ENCODE data around the gene CCDC89. TPM values are rescaled to one million over a fixed set of nuclear protein-coding genes. Genes with fewer than 3 reads are reported as not detected.

The CCDC89 gene
- total and polyA plus RNA-seq, 8 donors, result 1.5 to 7.0 (median 5.8) TPM

DNA sequence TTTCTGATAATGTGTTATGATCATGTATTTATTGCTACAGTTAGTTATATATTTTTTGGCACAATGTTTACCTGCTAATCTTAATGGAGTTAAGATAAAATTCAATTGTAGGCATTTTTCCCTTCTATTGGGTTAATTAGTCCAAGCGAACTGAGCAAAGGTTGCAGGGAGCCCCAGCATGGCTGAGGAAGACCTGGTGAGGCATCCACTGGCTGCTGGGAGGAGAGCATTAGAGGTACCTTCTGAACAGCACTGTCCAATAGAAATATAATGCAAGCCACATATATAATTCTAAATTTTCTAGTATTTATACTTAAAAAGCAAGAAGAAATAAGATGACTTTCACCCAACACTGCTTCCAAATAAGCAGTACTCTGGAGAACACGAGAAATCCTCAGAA, 38.9 kb downstream of the CCDC89 start:
- H3K4me3 ChIP-seq, result peak overlapping the region; percentile 45 to 65
- intact Hi-C loops (cut with DNase I), result no loop called here
- peak overlapping the region; percentile 37 to 76 for H3K27ac ChIP-seq
- H3K4me1 ChIP-seq, result peaks cover 0 to 19% of the 10 kb centered on the region in 2 donors
- TF ChIP-seq, protein P1, sequence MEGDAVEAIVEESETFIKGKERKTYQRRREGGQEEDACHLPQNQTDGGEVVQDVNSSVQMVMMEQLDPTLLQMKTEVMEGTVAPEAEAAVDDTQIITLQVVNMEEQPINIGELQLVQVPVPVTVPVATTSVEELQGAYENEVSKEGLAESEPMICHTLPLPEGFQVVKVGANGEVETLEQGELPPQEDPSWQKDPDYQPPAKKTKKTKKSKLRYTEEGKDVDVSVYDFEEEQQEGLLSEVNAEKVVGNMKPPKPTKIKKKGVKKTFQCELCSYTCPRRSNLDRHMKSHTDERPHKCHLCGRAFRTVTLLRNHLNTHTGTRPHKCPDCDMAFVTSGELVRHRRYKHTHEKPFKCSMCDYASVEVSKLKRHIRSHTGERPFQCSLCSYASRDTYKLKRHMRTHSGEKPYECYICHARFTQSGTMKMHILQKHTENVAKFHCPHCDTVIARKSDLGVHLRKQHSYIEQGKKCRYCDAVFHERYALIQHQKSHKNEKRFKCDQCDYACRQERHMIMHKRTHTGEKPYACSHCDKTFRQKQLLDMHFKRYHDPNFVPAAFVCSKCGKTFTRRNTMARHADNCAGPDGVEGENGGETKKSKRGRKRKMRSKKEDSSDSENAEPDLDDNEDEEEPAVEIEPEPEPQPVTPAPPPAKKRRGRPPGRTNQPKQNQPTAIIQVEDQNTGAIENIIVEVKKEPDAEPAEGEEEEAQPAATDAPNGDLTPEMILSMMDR (IDR thresholded peaks at IDR 0.05), result no peak
- H3K27me3 ChIP-seq, result peaks cover 0 to 22% of the 10 kb centered on the region in 2 donors
- H3K9me3 ChIP-seq, result no peaks in the 10 kb centered on the region
- DNase-seq (no peak), ATAC-seq (peak; percentile 22)
- H3K36me3 ChIP-seq, result peaks cover 0 to 7% of the 10 kb centered on the region in 2 donors

DNA sequence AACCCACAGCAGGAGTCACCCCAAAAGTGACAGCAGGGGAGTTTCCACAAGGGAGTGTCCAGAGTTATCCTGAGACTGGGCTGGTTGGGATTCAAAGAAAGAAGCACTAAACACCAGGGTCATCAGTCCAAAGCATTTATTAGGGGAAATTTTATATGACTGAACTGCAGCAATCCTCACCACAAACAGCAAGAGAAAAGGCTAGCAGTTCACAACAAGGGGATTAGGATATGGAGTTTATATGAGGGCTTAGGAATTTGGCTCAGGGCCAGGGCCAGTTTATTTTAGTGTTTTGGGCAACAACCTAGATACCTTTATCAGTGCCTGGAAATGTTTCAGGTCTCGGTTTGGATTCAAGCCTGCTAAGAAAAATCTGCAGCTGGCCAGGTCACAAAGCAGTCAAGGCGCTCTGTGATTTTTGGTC, 42.8 kb downstream of the CCDC89 start:
- ATAC-seq, result no peak
- TF ChIP-seq, protein P1 (IDR thresholded peaks at IDR 0.05), result no peak
- Histone ChIP-seq H3K27ac (no peak overlapping the region), H3K4me3 (no peak overlapping the region), H3K36me3 (peaks cover 0 to 1% of the 10 kb centered on the region in 2 donors), H3K9me3 (no peaks in the 10 kb centered on the region), H3K4me1 (peaks cover 0 to 8% of the 10 kb centered on the region in 2 donors), H3K27me3 (peaks cover 0 to 22% of the 10 kb centered on the region in 2 donors)
- intact Hi-C loops (cut with DNase I), result no loop called here
- no peak for DNase-seq

DNA sequence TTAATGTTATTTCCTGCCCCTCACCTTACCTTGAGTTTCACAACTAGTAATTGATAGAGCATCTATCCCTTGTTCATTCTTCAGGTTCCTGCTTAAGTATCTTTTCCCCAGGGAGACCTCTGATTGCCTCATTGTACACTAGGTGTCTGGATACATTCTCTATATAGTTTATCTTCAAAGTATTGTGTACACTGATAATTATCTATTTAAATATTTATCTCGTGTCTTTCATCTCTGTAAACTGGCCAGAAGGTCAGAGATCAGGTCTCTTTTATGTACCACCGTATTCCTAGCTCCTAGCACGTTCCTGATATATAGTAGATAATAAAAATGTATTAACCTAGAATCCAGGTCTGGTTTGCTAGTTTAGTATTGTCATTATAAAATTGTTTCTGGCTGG, 51.2 kb downstream of the CCDC89 start:
- no peaks in the 10 kb centered on the region for H3K27me3 ChIP-seq
- intact Hi-C loops (cut with DNase I), result no loop called here
- H3K4me1 ChIP-seq, result peaks cover 2 to 14% of the 10 kb centered on the region in 2 donors
- TF ChIP-seq, protein P1 (IDR thresholded peaks at IDR 0.05), result no peak
- H3K9me3 ChIP-seq, result no peaks in the 10 kb centered on the region
- peaks cover 0 to 60% of the 10 kb centered on the region in 2 donors for H3K36me3 ChIP-seq
- DNase-seq (no peak), ATAC-seq (no peak)
- no peak overlapping the region for H3K27ac ChIP-seq
- H3K4me3 ChIP-seq, result no peak overlapping the region

Other genes starting within 250 kb of the CCDC89 start
- 10 to 100 TPM in 1 of 2 donors, 1 to 10 TPM in 1; 4.5 to 15.0 TPM for gene DLG2, start 58.9 kb downstream of the CCDC89 start, total RNA-seq
- gene DLG2, start 58.9 kb downstream of the CCDC89 start, polyA plus RNA-seq (ENCODE audit: insufficient read length in 6 of 6), result 10 to 100 TPM in 1 of 6 donors, 1 to 10 TPM in 5; 7.3 to 12.8 (median 8.6) TPM
- 10 to 100 TPM; 50.8 to 61.3 TPM for gene TMEM126B, start 57.6 kb downstream of the CCDC89 start, total RNA-seq
- 10 to 100 TPM; 52.6 to 61.0 (median 56.6) TPM for gene TMEM126B, start 57.6 kb downstream of the CCDC89 start, polyA plus RNA-seq (ENCODE audit: insufficient read length in 6 of 6)
- 10 to 100 TPM; 30.2 to 32.6 TPM for gene TMEM126A, start 38.2 kb downstream of the CCDC89 start, total RNA-seq
- 10 to 100 TPM; 30.1 to 37.1 (median 31.6) TPM for gene TMEM126A, start 38.2 kb downstream of the CCDC89 start, polyA plus RNA-seq (ENCODE audit: insufficient read length in 6 of 6)
- 10 to 100 TPM; 30.2 to 35.6 TPM for gene CREBZF, start 21.1 kb downstream of the CCDC89 start, total RNA-seq
- 100 to 1,000 TPM; 104 to 137 (median 124) TPM for gene CREBZF, start 21.1 kb downstream of the CCDC89 start, polyA plus RNA-seq (ENCODE audit: insufficient read length in 6 of 6)
- gene SYTL2, start 124.9 kb upstream of the CCDC89 start, total RNA-seq, result 10 to 100 TPM; 21.3 to 39.7 TPM
- 10 to 100 TPM; 32.3 to 63.3 (median 51.4) TPM for gene SYTL2, start 124.9 kb upstream of the CCDC89 start, polyA plus RNA-seq (ENCODE audit: insufficient read length in 6 of 6)
- not detected for gene CCDC83, start 169.2 kb upstream of the CCDC89 start, total RNA-seq
- not detected for gene CCDC83, start 169.2 kb upstream of the CCDC89 start, polyA plus RNA-seq (ENCODE audit: insufficient read length in 6 of 6)

Data from left lung (tissue), 10 donors.